DOHH2 (cell line): ENCODE measurements around the gene COX7C.
"Not testable (repeated sequence)": the region's sequence is repeated elsewhere in the genome, so short reads cannot be mapped to it uniquely, and the experiment has no call there.

Experiments used
- EZH2phosphoT487 ChIP-seq: fragments of 200-600 bp; sonication (generic); IDR thresholded peaks from 2 replicates; pipeline ENCODE4 v1.6.1; 2017; ENCODE audit warnings: borderline replicate concordance, mild to moderate bottlenecking, antibody characterized with exemption, low read length, moderate library complexity, mixed read lengths
- TF ChIP-seq, protein P1 (sequence below): fragments of 200-600 bp; sonication (generic); IDR thresholded peaks from one replicate; pipeline ENCODE4 v1.5.1; 2014; ENCODE audit warnings: antibody characterized with exemption, mild to moderate bottlenecking, low read depth, low read length; ENCODE audit not compliant: poor library complexity, severe bottlenecking

GRCh38 chr5:86571109-86571508 is 46.6 kb upstream of the COX7C start:
- TF ChIP-seq, protein P1, sequence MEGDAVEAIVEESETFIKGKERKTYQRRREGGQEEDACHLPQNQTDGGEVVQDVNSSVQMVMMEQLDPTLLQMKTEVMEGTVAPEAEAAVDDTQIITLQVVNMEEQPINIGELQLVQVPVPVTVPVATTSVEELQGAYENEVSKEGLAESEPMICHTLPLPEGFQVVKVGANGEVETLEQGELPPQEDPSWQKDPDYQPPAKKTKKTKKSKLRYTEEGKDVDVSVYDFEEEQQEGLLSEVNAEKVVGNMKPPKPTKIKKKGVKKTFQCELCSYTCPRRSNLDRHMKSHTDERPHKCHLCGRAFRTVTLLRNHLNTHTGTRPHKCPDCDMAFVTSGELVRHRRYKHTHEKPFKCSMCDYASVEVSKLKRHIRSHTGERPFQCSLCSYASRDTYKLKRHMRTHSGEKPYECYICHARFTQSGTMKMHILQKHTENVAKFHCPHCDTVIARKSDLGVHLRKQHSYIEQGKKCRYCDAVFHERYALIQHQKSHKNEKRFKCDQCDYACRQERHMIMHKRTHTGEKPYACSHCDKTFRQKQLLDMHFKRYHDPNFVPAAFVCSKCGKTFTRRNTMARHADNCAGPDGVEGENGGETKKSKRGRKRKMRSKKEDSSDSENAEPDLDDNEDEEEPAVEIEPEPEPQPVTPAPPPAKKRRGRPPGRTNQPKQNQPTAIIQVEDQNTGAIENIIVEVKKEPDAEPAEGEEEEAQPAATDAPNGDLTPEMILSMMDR, result not testable (repeated sequence)
- TF ChIP-seq EZH2phosphoT487, result not testable (repeated sequence)
